Heart right ventricle (tissue), 16 donors: ENCODE results near the gene MXI1. TPM values are rescaled to one million over a fixed set of nuclear protein-coding genes. Genes with fewer than 3 reads are reported as not detected.

ENCODE experiments used
- ATAC-seq, 8 donors: fragments of 200-7000 bp; cut with Tn5 transposase; one replicate each; pipeline ENCODE4 v1.9.1; 2020; ENCODE audit warnings: mild to moderate bottlenecking in 8 of 8, moderate library complexity in 8 of 8, moderate number of reproducible peaks in 1 of 8
- DNase-seq, 2 donors: peaks; one replicate each; pipeline ENCODE4 v3.0.0-alpha.2; 2020
- H3K27ac ChIP-seq, 10 donors: fragments of 200-600 bp; sonication (generic) in 2 of 10; one replicate each; pipeline versions ENCODE4 v1.5.0 to v1.8.0; 2020 to 2022; ENCODE audit warnings: mild to moderate bottlenecking in 3 of 10
- H3K27me3 ChIP-seq, 7 donors: fragments of 200-600 bp; one replicate each; pipeline ENCODE4 v1.8.0; 2021 to 2022; ENCODE audit warnings: mild to moderate bottlenecking in 2 of 7
- H3K36me3 ChIP-seq, 9 donors: fragments of 200-600 bp; sonication (generic) in 1 of 9; one replicate each; pipeline versions ENCODE4 v1.5.0 to v1.8.0; 2020 to 2022; ENCODE audit warnings: mild to moderate bottlenecking in 2 of 9
- H3K4me1 ChIP-seq, 9 donors: fragments of 200-600 bp; sonication (generic) in 1 of 9; one replicate each; pipeline versions ENCODE4 v1.5.0 to v1.8.0; 2020 to 2022; ENCODE audit warnings: mild to moderate bottlenecking in 4 of 9
- H3K4me3 ChIP-seq, 10 donors: fragments of 200-600 bp; sonication (generic) in 2 of 10; one replicate each; pipeline versions ENCODE4 v1.5.0 to v1.8.0; 2020 to 2022; ENCODE audit warnings: mild to moderate bottlenecking in 7 of 10, moderate library complexity in 2 of 10
- H3K9me3 ChIP-seq, 11 donors: fragments of 200-600 bp in 10 of 11; sonication (generic) in 2 of 11; one replicate each; pipeline versions ENCODE4 v1.5.0 to v1.8.0; 2013 to 2022; ENCODE audit warnings: mild to moderate bottlenecking in 2 of 11, control low read depth in 1 of 11, moderate library complexity in 1 of 11
- CTCF ChIP-seq, 9 donors: fragments of 200-600 bp; sonication (generic) in 2 of 9; IDR thresholded peaks; one replicate each; pipeline versions ENCODE4 v1.5.0 to v1.8.0; 2021 to 2022; ENCODE audit warnings: antibody characterized with exemption in 9 of 9, mild to moderate bottlenecking in 5 of 9, moderate library complexity in 1 of 9
- WGBS, 2 donors: extraction: QIAGEN DNeasy Blood & Tissue Kit; methylation state at CpG; one replicate each; pipeline ENCODE4 v1.1.7; 2013; ENCODE audit warnings: inconsistent platforms in 1 of 2; 5-methylcytosine and 5-hydroxymethylcytosine counted together
- intact Hi-C, 10 donors: fragments of 100-400 bp; cut with DNase I; formaldehyde crosslinking; loops; one replicate each; pipeline versions ENCODE4 v1.11.1 to v1.14.2; 2022
- polyA plus RNA-seq, 2 donors: library from polyadenylated mRNA; stranded (reverse); fragments of 200-250 nt; gene quantifications; one replicate each; pipeline ENCODE4 v1.2.3, GENCODE V29; 2013
- total RNA-seq, 10 donors: library from RNA; stranded (reverse); fragmentation: NEBNext Ultra II Directional in 3 of 10; extraction: Animal tissue kit (Norgen Biotek cat#: 25700) in 3 of 10; gene quantifications; one replicate each; pipeline versions ENCODE4 v1.2.1 to v1.2.4, GENCODE V29; 2021 to 2023
- donor health status: Arrhythmogenic right ventricular cardiomyopathy.
- donor health status: ischemic (EF 13 %, LVEDD 7.1; RV severe dilation, severe dysfunction).
- donor health status: healthy with polysubstance abuse.
- donor health status: DM: no; HTN: yes; CAD: no.
- donor health status: DM: no; HTN: no; CAD: no.
- donor health status: ischemic (EF 25% LVEDD 6.9; RV normal size, moderate dysfunction).
- donor health status: ischemic (EF 25% LVEDD 5.7; RV mildly dilated, moderate dysfunction).
- donor health status: healthy.
- donor health status: DM: yes; HTN: yes; CAD: no.
- donor health status: Ischemic cardiomyopathy.
- donor health status: ischemic (EF 35%, LVEDD 5.7; RV mildly dilated, moderate dysfunction).
- donor health status: nonischemic (EF 11% LVEDD 7.7; RV severe dilation, severe dysfunction).
- donor health status: DM: yes; HTN: yes; CAD: no.
- donor health status: PGD.
- donor health status: ischemic (EF 29% LVEDD 5.4; RV normal size, mild dysfunction).
- donor health status: nonischemic (EF 23%, LVEDD 6.1; RV moderate dilation, normal function).

Gene MXI1
- total and polyA plus RNA-seq, 12 donors: 27.3 to 100 (median 61.3) TPM

GRCh38 chr10:110170142-110170971, 37.0 kb upstream of the MXI1 start:
- no peak for TF ChIP-seq CTCF (IDR thresholded peaks at IDR 0.05)
- Histone ChIP-seq H3K9me3 (no peaks in the 10 kb centered on the region), H3K27me3 (peaks cover 4 to 51% (median 12%) of the 10 kb centered on the region in 7 donors), H3K36me3 (no peaks in the 10 kb centered on the region), H3K4me3 (peak overlapping the region in 2 of 10 donors; percentile 9 to 24), H3K4me1 (peaks cover 7 to 49% (median 29%) of the 10 kb centered on the region in 9 donors), H3K27ac (peak overlapping the region; percentile 12 to 83 (median 62))
- ATAC-seq: peak; percentile 46 to 85 (median 70)
- intact Hi-C loops: no loop called here
- WGBS, 2 donors: 17 to 18% methylated on average over 13 of the region's 13 CpGs
- DNase-seq: peak in 1 of 2 donors; percentile 54

- intact Hi-C loops: no loop called here
- no peak for TF ChIP-seq CTCF (IDR thresholded peaks at IDR 0.05)
- ATAC-seq (peak in 2 of 8 donors; percentile 17 to 43), DNase-seq (no peak)
- Histone ChIP-seq H3K4me1 (peaks cover 10 to 56% (median 35%) of the 10 kb centered on the region in 9 donors), H3K4me3 (peak overlapping the region in 2 of 10 donors; percentile 9 to 24), H3K27me3 (peaks cover 2 to 47% (median 7%) of the 10 kb centered on the region in 7 donors), H3K9me3 (no peaks in the 10 kb centered on the region), H3K27ac (peak overlapping the region; percentile 12 to 83 (median 62)), H3K36me3 (no peaks in the 10 kb centered on the region)
- WGBS, 2 donors: 49 to 60% methylated on average over 6 of the region's 6 CpGs
Observed at GRCh38 chr10:110171032-110171431, 36.4 kb upstream of the MXI1 start.

GRCh38 chr10:110172155-110172554, 35.2 kb upstream of the MXI1 start:
- H3K4me1 ChIP-seq: peaks cover 10 to 67% (median 44%) of the 10 kb centered on the region in 9 donors
- H3K36me3 ChIP-seq: no peaks in the 10 kb centered on the region
- no peak overlapping the region for H3K27ac ChIP-seq
- DNase-seq: no peak
- 88 to 90% methylated on average over 5 of the region's 5 CpGs for WGBS, 2 donors
- H3K27me3 ChIP-seq: peaks cover 0 to 36% (median 6%) of the 10 kb centered on the region in 7 donors
- no peak overlapping the region for H3K4me3 ChIP-seq
- TF ChIP-seq CTCF (IDR thresholded peaks at IDR 0.05): no peak
- H3K9me3 ChIP-seq: no peaks in the 10 kb centered on the region
- no peak for ATAC-seq
- intact Hi-C loops: no loop called here

- peaks cover 0 to 15% (median 0%) of the 10 kb centered on the region in 7 donors for H3K27me3 ChIP-seq
- no peak for ATAC-seq
- H3K27ac ChIP-seq: no peak overlapping the region
- H3K4me3 ChIP-seq: no peak overlapping the region
- TF ChIP-seq CTCF (IDR thresholded peaks at IDR 0.05): no peak
- H3K9me3 ChIP-seq: no peaks in the 10 kb centered on the region
- no peak for DNase-seq
- H3K4me1 ChIP-seq: peaks cover 2 to 52% (median 32%) of the 10 kb centered on the region in 9 donors
- intact Hi-C loops: no loop called here
- no peaks in the 10 kb centered on the region for H3K36me3 ChIP-seq
Observed at GRCh38 chr10:110174201-110174600, 33.2 kb upstream of the MXI1 start.
